ENCODE data around the gene OR7C1.
"Not testable (repeated sequence)": the region's sequence is repeated elsewhere in the genome, so short reads cannot be mapped to it uniquely, and the experiment has no call there.

OR7C1 gene

GRCh38 chr19:14821937-14822336, 13.0 kb downstream of the OR7C1 start:
- Histone ChIP-seq H3K27ac (ENCODE audit: insufficient read depth, low read depth, low read length, poor library complexity, severe bottlenecking) (no peak overlapping the region), H3K27me3 (ENCODE audit: control insufficient read depth, insufficient read depth, low read length, poor library complexity, severe bottlenecking) (no peaks in the 10 kb centered on the region), H3K9me3 (ENCODE audit: control insufficient read depth, low read length) (peaks cover 12% of the 10 kb centered on the region), H3K4me3 (ENCODE audit: insufficient read depth, low read depth, low read length) (no peak overlapping the region), H3K4me1 (ENCODE audit: control insufficient read depth, insufficient read depth, low read length) (no peaks in the 10 kb centered on the region), H3K36me3 (ENCODE audit: control insufficient read depth, insufficient read depth, low read length) (no peaks in the 10 kb centered on the region)
- 56 to 64% methylated on average over 4 to 6 of the region's 6 CpGs for WGBS, 2 experiments

GRCh38 chr19:14818588-14818987, 16.4 kb downstream of the OR7C1 start:
- Histone ChIP-seq H3K27ac (ENCODE audit: insufficient read depth, low read depth, low read length, poor library complexity, severe bottlenecking) (no peak overlapping the region), H3K27me3 (ENCODE audit: control insufficient read depth, insufficient read depth, low read length, poor library complexity, severe bottlenecking) (no peaks in the 10 kb centered on the region), H3K4me1 (ENCODE audit: control insufficient read depth, insufficient read depth, low read length) (no peaks in the 10 kb centered on the region), H3K9me3 (ENCODE audit: control insufficient read depth, low read length) (peaks cover 8% of the 10 kb centered on the region), H3K36me3 (ENCODE audit: control insufficient read depth, insufficient read depth, low read length) (no peaks in the 10 kb centered on the region), H3K4me3 (ENCODE audit: insufficient read depth, low read depth, low read length) (no peak overlapping the region)
- WGBS, 2 experiments, result 72 to 75% methylated on average over 8 of the region's 8 CpGs

- no peak overlapping the region for H3K27ac ChIP-seq (ENCODE audit: insufficient read depth, low read depth, low read length, poor library complexity, severe bottlenecking)
- 28 to 42% methylated on average over 3 of the region's 3 CpGs for WGBS, 2 experiments
- peaks cover 6% of the 10 kb centered on the region for H3K9me3 ChIP-seq (ENCODE audit: control insufficient read depth, low read length)
- no peaks in the 10 kb centered on the region for H3K27me3 ChIP-seq (ENCODE audit: control insufficient read depth, insufficient read depth, low read length, poor library complexity, severe bottlenecking)
- H3K4me3 ChIP-seq (ENCODE audit: insufficient read depth, low read depth, low read length), result no peak overlapping the region
- no peaks in the 10 kb centered on the region for H3K4me1 ChIP-seq (ENCODE audit: control insufficient read depth, insufficient read depth, low read length)
- H3K36me3 ChIP-seq (ENCODE audit: control insufficient read depth, insufficient read depth, low read length), result no peaks in the 10 kb centered on the region
Observed at GRCh38 chr19:14817052-14817451, 17.9 kb downstream of the OR7C1 start.

GRCh38 chr19:14814982-14815652, 19.9 kb downstream of the OR7C1 start:
- H3K4me3 ChIP-seq (ENCODE audit: insufficient read depth, low read depth, low read length), result no peak overlapping the region
- 67 to 100% methylated on average over 2 of the region's 2 CpGs for WGBS, 2 experiments
- H3K4me1 ChIP-seq (ENCODE audit: control insufficient read depth, insufficient read depth, low read length), result no peaks in the 10 kb centered on the region
- no peak overlapping the region for H3K27ac ChIP-seq (ENCODE audit: insufficient read depth, low read depth, low read length, poor library complexity, severe bottlenecking)
- H3K27me3 ChIP-seq (ENCODE audit: control insufficient read depth, insufficient read depth, low read length, poor library complexity, severe bottlenecking), result no peaks in the 10 kb centered on the region
- no peaks in the 10 kb centered on the region for H3K36me3 ChIP-seq (ENCODE audit: control insufficient read depth, insufficient read depth, low read length)
- H3K9me3 ChIP-seq (ENCODE audit: control insufficient read depth, low read length), result peaks cover 13% of the 10 kb centered on the region

- H3K27ac ChIP-seq (ENCODE audit: insufficient read depth, low read depth, low read length, poor library complexity, severe bottlenecking), result no peak overlapping the region
- no peaks in the 10 kb centered on the region for H3K36me3 ChIP-seq (ENCODE audit: control insufficient read depth, insufficient read depth, low read length)
- H3K4me3 ChIP-seq (ENCODE audit: insufficient read depth, low read depth, low read length), result no peak overlapping the region
- no peaks in the 10 kb centered on the region for H3K4me1 ChIP-seq (ENCODE audit: control insufficient read depth, insufficient read depth, low read length)
- no peaks in the 10 kb centered on the region for H3K27me3 ChIP-seq (ENCODE audit: control insufficient read depth, insufficient read depth, low read length, poor library complexity, severe bottlenecking)
- 77 to 82% methylated on average over 9 of the region's 9 CpGs for WGBS, 2 experiments
- peaks cover 7% of the 10 kb centered on the region for H3K9me3 ChIP-seq (ENCODE audit: control insufficient read depth, low read length)
Observed at GRCh38 chr19:14809272-14810057, 25.5 kb downstream of the OR7C1 start.

GRCh38 chr19:14804765-14805164, 30.2 kb downstream of the OR7C1 start:
- Histone ChIP-seq H3K27ac (ENCODE audit: insufficient read depth, low read depth, low read length, poor library complexity, severe bottlenecking) (no peak overlapping the region), H3K4me3 (ENCODE audit: insufficient read depth, low read depth, low read length) (no peak overlapping the region), H3K4me1 (ENCODE audit: control insufficient read depth, insufficient read depth, low read length) (no peaks in the 10 kb centered on the region), H3K27me3 (ENCODE audit: control insufficient read depth, insufficient read depth, low read length, poor library complexity, severe bottlenecking) (no peaks in the 10 kb centered on the region), H3K9me3 (ENCODE audit: control insufficient read depth, low read length) (peaks cover 2% of the 10 kb centered on the region), H3K36me3 (ENCODE audit: control insufficient read depth, insufficient read depth, low read length) (no peaks in the 10 kb centered on the region)
- WGBS, 2 experiments, result 86 to 88% methylated on average over 3 of the region's 3 CpGs

- Histone ChIP-seq H3K4me1 (ENCODE audit: control insufficient read depth, insufficient read depth, low read length) (no peaks in the 10 kb centered on the region), H3K27me3 (ENCODE audit: control insufficient read depth, insufficient read depth, low read length, poor library complexity, severe bottlenecking) (no peaks in the 10 kb centered on the region), H3K9me3 (ENCODE audit: control insufficient read depth, low read length) (peaks cover 7% of the 10 kb centered on the region), H3K27ac (ENCODE audit: insufficient read depth, low read depth, low read length, poor library complexity, severe bottlenecking) (no peak overlapping the region), H3K36me3 (ENCODE audit: control insufficient read depth, insufficient read depth, low read length) (no peaks in the 10 kb centered on the region), H3K4me3 (ENCODE audit: insufficient read depth, low read depth, low read length) (no peak overlapping the region)
- WGBS, 2 experiments, result 77 to 85% methylated on average over 3 to 4 of the region's 5 CpGs
Observed at GRCh38 chr19:14798760-14799159, 36.2 kb downstream of the OR7C1 start.

GRCh38 chr19:14796021-14796420, 39.0 kb downstream of the OR7C1 start:
- Histone ChIP-seq H3K27ac (ENCODE audit: insufficient read depth, low read depth, low read length, poor library complexity, severe bottlenecking) (no peak overlapping the region), H3K9me3 (ENCODE audit: control insufficient read depth, low read length) (peaks cover 7% of the 10 kb centered on the region), H3K4me1 (ENCODE audit: control insufficient read depth, insufficient read depth, low read length) (no peaks in the 10 kb centered on the region), H3K36me3 (ENCODE audit: control insufficient read depth, insufficient read depth, low read length) (no peaks in the 10 kb centered on the region), H3K4me3 (ENCODE audit: insufficient read depth, low read depth, low read length) (no peak overlapping the region), H3K27me3 (ENCODE audit: control insufficient read depth, insufficient read depth, low read length, poor library complexity, severe bottlenecking) (no peaks in the 10 kb centered on the region)
- WGBS, 2 experiments, result 82 to 83% methylated on average over 11 of the region's 11 CpGs

- WGBS, 2 experiments, result 72 to 75% methylated on average over 5 of the region's 5 CpGs
- Histone ChIP-seq H3K27ac (ENCODE audit: insufficient read depth, low read depth, low read length, poor library complexity, severe bottlenecking) (no peak overlapping the region), H3K4me1 (ENCODE audit: control insufficient read depth, insufficient read depth, low read length) (no peaks in the 10 kb centered on the region), H3K27me3 (ENCODE audit: control insufficient read depth, insufficient read depth, low read length, poor library complexity, severe bottlenecking) (no peaks in the 10 kb centered on the region), H3K9me3 (ENCODE audit: control insufficient read depth, low read length) (peaks cover 7% of the 10 kb centered on the region), H3K4me3 (ENCODE audit: insufficient read depth, low read depth, low read length) (no peak overlapping the region), H3K36me3 (ENCODE audit: control insufficient read depth, insufficient read depth, low read length) (no peaks in the 10 kb centered on the region)
Observed at GRCh38 chr19:14795078-14795721, 39.8 kb downstream of the OR7C1 start.

GRCh38 chr19:14792250-14792649, 42.7 kb downstream of the OR7C1 start:
- not testable (repeated sequence) for H3K36me3 ChIP-seq (ENCODE audit: control insufficient read depth, insufficient read depth, low read length); H3K27me3 ChIP-seq (ENCODE audit: control insufficient read depth, insufficient read depth, low read length, poor library complexity, severe bottlenecking); H3K9me3 ChIP-seq (ENCODE audit: control insufficient read depth, low read length); H3K27ac ChIP-seq (ENCODE audit: insufficient read depth, low read depth, low read length, poor library complexity, severe bottlenecking); H3K4me1 ChIP-seq (ENCODE audit: control insufficient read depth, insufficient read depth, low read length); H3K4me3 ChIP-seq (ENCODE audit: insufficient read depth, low read depth, low read length)
- WGBS, 2 experiments, result 77 to 82% methylated on average over 5 of the region's 6 CpGs
